GM21515 (cell line): ENCODE data around the gene MIDN.
A peak's percentile ranks its signal among the peaks of the same experiment; 100 is the strongest.

Experiments used
- ATAC-seq: cut with Tn5 transposase; IDR thresholded peaks from one replicate; pipeline ENCODE4 v1.9.1; 2021; ENCODE audit not compliant: unreplicated experiment

Gene MIDN

DNA sequence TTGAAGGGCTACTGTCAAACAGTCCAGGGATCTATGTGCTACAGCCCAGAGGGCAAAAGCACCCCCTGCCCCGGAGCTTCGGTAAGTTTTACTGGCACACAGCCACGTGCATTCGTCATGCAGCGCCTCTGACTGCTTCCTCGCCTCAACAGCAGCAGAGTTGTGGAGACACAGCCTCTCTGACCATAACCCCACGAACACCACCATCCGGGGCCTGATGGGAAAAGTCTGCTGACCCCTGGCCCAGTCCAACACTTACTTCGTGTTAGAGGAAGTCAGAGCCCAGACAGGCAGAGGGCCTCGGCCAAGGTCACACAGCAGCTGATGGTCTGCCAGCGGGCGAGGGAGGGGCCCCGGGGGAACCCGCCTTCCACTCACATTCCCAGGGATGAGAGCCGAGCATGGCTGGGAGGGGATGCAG lies 15.7 kb upstream of the MIDN start:
- no peak for ATAC-seq

DNA sequence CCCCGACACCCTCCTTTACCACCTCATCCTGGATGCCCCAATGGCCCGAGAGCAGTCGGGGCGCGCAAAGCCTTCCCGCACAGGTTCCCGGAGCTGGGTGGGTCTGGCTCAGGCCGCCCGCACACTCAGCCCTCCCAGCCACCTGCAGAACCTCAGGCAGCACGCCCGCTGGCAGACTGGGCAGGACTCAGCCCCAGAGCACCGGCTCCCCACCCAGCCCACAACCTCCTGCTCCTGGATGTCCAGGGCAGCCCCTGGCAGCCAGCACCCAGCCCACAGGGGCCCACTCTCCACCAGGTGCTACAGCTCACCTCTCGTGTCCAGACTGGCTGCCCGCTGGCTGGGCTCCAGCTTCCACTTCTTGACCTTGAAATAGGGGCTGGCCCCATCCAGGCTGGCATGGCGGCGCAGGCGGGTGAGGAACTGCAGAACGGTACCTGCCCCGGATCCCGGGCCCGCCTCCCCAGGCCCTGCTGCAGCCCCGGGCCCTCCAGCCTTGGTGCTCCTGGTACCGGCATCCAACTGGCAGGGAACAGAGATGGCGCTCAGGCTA lies 15.2 kb upstream of the MIDN start:
- ATAC-seq: no peak

DNA sequence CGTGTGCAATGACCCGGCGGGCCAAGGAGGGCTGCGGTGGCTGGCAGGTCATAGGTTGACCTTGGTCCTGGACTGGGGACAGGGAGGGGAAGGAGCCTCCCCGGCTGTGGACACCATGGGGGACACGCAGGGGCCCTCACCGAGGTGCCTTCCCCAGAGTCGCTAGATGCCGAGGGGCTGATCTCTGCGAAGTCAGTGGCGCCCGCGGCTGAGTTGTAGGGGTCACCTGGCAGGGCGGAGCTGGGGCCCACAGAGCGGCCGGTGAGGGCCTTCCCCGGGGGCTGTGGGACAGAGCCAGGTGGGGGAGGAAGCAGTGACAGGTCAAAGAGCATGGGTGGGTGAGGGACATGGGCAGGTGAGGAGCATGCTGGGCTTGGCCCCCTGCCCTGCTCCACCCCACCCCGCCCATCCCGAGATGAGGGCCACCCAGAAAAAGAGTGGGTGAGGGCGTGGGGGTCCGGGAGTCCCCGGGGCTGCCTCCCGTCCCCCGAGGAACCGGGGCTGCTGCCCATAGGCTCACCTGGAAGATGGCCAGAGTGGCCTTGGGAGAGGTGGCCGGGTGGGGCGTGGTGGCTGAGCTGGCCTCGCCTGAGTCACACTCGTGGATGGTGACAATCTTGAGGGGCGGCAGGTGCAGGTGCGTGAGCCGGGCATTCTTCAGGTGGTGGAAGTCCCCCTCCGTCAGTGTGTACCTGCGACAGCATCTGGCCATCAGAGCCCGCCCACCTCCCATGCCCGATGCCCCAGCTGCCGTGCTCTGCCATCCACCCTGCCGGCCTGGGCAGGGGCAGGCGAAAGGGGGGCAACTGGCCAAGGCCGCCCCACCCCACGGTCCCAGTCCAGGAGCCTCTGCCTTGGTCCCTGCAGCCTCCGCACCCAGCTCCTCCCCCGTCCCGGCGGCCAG lies 14.1 kb upstream of the MIDN start:
- no peak for ATAC-seq

DNA sequence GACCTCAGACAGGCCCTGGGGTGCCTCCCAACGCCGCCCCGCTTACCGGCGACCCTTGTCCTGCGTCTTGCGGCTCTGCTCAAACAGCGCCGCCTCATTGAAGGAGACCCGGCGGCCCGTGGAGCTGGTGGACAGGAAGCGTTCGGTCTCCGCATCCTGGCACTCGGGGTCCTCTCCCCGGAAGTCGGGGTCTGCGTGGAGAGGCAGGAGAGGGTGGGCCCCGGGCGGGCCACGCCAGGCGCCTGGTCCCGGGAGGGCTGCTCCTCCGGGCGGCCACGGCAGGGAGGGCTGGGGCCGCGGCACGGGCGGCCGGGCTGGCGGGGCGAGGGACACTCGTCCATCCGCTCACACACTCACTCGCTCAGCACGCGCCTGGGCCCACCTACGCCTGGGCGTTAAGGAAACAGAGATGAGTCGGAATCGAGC lies 13.4 kb upstream of the MIDN start:
- ATAC-seq: no peak

DNA sequence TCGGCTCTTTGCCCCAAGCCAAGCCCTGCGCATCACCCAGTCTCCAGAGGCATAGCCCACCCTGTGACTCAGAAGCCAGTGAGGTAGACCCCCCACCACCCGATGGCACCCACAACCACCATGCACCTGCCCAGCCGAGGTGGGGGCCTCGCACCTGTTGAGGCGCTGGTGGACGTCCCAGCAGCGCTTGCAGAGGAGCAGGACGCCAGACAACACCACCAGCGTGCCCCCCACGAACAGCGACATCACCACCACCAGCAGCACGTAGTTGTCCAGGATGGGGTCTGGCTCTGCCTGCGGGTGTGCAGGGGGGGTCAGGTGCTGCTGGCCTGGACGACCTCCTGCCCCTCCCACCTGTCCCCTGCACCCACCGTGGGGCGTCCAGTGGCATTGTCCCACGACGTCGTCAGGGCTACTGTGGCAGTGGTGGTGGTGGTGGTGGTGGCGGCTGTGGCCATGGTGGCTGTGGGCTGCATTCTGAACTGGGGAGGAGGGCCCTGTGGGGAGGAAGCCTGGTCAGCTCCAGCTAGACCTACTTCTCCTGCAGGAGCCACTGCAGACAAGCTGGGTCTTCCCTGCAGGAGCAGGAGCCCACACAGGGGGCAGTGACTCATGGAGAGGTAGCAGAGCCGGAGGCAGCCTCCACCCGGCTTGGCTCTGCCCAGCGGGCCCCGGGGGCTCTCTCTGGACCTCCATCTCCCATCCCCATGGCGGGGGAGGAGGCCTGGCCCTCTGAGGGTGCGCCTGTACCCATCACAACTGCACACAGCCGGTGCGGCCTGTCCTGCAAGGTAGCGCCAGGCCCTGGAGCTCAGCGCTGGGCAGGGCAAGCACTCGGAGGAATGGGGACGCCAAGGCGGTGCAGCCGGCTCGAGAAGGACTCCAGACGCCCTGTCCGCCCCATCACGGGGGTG lies 12.5 kb upstream of the MIDN start:
- no peak for ATAC-seq

DNA sequence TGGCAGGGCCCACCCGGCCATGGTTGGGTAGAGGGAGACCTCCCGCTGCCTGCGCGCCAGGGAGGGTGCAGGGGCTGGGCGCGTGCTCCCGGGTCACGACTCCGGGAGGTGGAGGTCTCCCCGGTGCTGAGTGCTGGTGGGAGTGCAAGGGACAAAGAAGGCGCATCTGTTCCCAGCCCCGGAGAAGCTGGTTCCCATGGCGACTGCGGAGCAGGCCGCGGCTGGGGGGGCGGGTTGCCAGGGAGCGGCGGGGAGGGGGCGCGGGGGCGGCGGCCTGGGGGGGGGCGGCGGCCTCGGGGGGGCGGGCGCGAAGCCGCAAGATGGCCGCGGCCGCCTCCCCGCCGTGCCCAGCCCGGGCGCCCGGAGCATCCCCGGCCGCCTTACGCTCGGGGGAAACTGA lies 11.8 kb upstream of the MIDN start:
- ATAC-seq: no peak

DNA sequence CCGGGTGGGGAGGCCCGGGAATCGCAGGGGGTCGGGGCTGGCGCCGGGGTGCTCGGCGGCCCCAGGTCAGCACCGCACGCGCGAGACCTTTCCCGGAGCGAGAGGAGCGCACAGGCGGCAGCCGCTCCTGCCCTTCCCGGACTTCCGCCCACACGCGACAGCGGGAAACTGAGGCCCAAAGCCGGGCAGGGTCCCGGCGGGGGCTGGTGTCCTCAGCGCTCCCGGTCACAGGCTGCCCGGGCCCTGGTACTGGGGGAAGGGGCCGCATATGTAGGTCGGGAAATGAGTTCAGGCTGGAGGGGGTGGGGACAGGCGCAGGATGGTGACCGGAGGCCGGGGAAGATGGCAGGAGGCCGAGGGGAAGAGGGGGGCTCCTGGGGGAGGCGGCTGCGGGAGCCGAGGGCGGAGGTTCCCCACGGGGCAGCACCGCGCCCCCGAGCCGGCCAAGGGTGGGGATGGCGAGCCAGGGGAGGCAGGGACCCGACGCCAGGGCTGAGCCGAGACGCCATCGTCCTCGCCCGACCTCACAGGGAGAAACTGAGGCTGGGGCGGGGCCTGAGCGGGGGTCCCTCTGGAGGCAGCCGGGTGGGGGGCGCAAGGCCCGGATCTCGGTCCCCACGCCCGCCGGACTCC lies 11.2 kb upstream of the MIDN start:
- ATAC-seq: no peak

DNA sequence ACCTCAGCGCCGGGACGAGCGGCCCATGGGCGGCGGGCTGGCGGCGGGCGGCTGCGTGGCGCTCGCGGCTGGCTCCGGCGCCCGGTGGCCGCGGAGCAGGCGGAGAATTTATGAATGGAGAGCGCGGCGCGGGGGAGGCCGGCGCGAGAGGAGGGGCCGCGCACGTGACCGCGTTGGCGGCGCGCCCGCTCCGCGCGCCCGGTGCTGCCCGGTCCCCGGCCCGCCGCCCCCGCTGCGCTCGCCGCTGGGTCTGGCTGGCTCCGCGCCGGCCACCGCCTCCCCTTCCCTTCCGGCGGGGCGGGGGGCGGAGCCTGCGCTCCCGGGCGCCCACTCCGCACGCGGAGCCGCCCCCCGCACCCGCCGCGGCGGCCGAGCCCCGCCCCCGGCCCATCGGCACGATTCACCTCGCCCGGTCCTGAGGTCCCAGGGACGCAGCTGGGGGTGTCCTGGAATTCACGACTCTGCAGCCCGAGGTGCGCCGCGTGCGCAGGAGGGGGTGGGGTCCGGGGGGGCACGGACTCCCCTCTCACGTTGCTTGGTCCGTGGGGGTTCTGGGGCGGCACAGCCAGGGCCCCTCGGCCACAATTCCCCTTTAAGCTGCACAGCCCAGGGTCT lies 10.5 kb upstream of the MIDN start, which contains the start of gene CBARP:
Gene CBARP, minus strand, starts transcription at position 252 of the 615 bp plus-strand sequence. CDS start 1,905 bp downstream, outside the sequence.
- no peak for ATAC-seq

DNA sequence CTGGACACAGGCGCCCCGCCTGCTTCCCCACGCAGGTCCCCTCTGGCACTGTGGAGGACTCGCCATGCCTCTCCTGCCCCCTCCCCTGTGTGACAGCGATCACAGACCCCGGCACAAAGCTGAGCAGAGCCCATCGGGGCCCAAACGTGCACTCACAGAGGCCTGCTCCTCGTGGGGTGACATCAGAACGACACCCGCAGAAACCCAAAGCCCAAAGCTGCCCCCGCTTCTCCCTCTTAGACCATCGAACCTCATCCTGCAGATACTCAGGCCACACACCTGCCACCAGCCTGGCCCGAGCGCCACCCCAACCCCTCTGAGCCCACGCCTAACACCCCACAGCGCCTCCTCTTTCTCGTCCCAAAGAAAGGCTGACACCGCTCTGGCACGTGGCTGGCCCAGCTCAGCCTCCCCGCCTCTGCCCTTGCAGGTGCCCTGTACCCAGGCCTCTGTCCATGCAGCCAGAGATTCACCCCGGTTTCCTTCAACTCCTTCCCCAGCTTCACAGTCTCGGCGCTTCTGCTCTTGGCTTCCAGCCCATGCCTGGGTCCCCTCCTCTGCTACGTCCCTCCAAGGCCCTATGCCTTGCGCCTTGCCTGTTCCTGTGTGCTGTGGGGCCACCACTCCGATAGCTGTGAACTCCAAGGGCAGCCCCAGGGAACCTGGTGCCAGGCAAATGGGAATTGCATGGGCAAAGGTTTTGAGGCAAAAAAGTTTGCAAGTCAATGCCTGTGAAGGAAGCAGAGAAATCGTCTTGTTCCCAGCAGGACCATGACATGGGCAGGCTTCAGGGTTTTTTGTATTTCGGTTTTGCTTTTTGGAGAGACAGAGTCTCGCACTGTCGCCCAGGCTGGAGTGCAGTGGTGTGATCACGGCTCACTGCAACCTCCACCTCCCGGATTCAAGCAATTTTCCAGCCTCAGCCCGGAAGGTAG lies 9.7 kb upstream of the MIDN start:
- ATAC-seq: no peak

DNA sequence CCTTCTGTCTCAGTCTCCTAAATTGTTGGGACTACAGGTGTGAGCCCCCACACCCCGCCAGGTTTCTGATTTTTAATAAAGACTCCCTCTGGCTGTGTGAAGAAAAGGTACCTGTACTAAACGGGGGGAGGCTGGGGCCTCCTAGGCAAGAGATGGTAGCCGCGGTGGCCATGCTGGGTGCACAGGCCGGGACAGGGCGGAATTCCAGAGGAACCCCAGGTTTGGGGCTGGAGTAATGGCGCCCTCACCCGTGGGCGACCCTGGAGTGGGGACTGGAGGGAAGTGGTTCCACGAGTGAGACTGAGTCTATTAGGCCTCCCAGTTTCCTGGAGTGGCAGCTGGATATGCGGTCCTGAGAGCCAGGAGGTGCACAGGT lies 9.0 kb upstream of the MIDN start:
- ATAC-seq: no peak

DNA sequence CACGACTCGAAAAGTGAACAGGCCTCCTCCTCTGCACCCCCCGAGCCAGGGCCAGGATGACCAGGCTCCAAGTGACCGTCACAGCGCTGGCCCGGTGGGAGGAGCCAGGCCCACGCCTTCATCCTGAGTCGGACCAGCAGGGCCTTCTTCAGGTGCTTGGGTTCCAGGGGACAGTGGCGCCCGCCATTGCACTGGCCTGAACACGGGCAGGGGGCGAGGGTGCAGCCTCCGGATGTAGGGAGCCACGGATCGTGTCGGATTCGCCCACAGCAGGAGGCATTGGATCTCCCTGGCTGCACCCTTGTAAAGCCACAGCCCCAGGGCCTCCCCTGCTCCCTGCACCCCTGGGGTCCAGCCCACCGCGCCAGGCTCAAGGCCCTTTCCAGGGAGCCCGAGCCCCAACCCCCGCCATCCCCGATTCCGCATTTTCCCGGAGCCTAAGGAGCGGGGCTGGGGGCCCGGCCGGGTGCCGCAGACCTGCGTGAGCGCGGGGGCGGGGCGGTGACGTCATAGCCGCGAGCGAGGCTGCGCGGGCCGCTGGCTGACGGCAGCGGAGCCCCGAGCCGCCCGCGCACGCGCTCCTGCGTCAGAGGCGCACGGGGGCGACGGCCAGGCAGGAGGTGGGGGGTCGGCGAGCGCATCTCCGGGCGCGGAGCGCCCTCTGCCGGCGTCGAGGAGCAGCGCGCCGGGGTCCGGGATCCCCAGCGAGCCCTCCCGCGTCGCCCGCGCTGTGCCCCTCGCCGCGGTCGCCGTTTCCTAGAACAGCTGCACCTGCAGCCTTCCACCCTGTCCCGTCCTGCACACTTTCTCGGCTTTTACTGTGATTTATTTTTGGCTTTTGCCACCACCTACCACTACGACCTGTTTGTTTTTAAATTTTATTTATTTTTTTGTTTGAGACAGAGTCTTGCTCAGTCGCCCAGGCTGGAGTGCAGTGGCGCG lies 8.3 kb upstream of the MIDN start:
- ATAC-seq: peak; percentile 34

DNA sequence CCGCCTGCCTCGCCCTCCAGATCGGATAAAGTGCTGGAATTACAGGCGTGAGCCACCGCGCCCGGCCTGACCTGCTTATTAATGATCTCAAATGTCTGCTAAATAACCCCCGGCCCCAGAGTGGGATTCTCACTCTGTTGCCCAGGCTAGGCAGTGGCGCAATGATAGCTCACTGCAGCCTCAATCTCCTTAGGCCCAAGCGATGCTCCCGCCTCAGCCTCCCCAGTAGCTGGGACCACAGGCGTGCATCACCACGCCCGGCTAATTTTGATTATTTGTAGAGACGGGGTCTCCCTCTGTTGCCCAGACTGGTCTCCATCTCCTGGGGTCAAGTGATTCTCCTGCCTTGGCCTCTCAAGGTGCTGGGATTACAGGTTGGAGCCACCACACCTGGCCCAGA lies 7.5 kb upstream of the MIDN start:
- ATAC-seq: no peak

DNA sequence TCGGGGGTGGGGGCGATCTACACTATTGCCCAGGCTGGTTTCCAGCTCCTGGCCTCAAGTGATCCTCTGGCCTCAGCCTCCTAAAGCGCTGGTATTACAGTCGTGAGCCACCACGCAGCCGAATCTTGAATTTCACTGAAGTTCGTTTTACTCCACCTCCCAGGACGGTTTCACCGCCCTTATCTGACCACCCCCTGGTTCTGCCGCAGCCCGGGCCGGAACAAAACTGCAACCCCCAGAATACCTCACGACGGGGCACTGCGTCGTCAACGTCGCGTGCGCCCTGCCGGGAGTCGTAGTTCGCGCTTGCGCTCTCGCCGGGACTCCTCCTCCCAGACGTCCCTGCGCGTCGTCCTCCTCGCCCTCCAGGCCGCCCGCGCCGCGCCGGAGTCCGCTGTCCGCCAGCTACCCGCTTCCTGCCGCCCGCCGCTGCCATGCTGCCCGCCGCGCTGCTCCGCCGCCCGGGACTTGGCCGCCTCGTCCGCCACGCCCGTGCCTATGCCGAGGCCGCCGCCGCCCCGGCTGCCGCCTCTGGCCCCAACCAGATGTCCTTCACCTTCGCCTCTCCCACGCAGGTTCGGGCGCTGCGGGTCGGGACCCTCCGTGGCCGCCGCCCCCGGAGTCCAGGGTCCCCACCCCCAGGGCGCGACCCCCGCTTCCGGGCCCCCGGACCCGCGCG lies 6.8 kb upstream of the MIDN start, which contains the start of gene ATP5F1D:
Gene ATP5F1D, plus strand, starts transcription at position 335 of the 679 bp plus-strand sequence. Its CDS starts 100 bp downstream, at position 435.
- peak; percentile 47 for ATAC-seq

DNA sequence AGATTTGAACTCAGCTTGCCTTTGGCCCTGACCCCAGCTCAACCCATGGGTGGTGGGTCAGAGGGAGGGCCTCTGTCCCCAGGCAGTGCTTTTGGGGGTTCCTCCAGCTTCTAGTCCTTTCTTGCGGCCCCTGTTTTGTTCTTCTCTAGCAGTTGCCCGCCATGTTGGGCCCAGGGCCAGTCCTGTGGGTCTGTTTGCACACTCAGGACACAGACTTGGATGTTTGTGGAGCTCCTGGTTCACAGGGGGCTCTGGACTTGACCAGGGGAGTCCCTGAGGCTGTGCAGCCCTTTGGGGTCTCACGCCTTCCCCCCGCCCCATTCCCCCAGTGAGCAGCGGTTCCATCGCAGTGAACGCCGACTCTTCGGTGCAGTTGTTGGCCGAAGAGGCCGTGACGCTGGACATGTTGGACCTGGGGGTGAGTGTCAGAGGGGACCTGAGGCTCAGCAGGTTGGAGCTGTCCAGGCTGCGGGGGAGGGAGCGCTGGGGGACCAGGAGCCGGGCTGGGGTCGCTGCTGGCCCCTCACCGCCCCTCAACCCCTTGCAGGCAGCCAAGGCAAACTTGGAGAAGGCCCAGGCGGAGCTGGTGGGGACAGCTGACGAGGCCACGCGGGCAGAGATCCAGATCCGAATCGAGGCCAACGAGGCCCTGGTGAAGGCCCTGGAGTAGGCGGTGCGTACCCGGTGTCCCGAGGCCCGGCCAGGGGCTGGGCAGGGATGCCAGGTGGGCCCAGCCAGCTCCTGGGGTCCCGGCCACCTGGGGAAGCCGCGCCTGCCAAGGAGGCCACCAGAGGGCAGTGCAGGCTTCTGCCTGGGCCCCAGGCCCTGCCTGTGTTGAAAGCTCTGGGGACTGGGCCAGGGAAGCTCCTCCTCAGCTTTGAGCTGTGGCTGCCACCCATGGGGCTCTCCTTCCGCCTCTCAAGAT lies 4.4 kb upstream of the MIDN start:
- ATAC-seq: no peak

DNA sequence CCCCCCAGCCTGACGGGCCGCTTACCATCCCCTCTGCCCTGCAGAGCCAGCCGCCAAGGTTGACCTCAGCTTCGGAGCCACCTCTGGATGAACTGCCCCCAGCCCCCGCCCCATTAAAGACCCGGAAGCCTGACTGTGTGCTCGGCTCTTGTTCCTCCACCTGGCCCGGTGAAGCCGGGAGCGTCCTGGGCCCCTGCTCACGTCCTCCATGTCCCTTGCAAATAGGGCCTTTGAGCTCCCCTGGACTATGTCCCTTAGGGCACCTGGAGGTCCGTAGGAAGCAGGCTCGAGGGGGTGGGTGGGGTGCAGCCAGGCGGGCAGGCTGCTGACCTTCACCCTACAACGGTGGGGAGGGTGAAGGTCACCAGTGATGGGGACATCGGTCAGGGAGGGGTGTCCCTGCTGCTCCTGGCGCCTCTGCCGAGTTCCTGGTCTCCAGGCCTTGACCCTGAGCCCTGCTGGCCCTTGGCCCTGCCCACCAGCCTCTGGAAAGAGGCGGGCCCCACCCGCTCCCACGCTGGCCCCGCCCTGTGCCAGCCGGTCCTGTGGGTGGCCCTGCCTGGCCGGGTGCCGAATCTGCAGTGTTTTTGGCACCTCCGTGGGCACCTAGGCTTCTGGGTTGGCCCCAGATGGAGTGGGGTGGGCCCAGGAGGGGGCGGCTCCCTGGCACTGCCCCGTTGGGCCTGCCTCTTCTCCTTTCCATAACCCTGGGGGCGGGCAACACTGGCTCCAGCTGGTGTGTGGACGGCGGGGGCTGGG lies 3.5 kb upstream of the MIDN start:
- no peak for ATAC-seq
